NCI-H146 (cell line): ENCODE results near the gene MTA3.
"Not testable (repeated sequence)": the region's sequence is repeated elsewhere in the genome, so short reads cannot be mapped to it uniquely, and the experiment has no call there.

Experiments used
- DNase-seq: peaks from one replicate; lab custom pipeline; 2025; lab: John Stamatoyannopoulos, UW

Gene MTA3

GRCh38 chr2:42613281-42614064, 45.0 kb downstream of the MTA3 start:
- no peak for DNase-seq

GRCh38 chr2:42614838-42615237, 46.4 kb downstream of the MTA3 start:
- DNase-seq: no peak

- DNase-seq: no peak
Observed at GRCh38 chr2:42618116-42618515, 49.7 kb downstream of the MTA3 start.

- no peak for DNase-seq
Observed at GRCh38 chr2:42618972-42619371, 50.5 kb downstream of the MTA3 start.

- not testable (repeated sequence) for DNase-seq
Observed at GRCh38 chr2:42621626-42622025, 53.2 kb downstream of the MTA3 start.

GRCh38 chr2:42622943-42623676, 54.7 kb downstream of the MTA3 start:
- no peak for DNase-seq

- no peak for DNase-seq
Observed at GRCh38 chr2:42624047-42624446, 55.6 kb downstream of the MTA3 start.

GRCh38 chr2:42628024-42628423, 59.6 kb downstream of the MTA3 start:
- not testable (repeated sequence) for DNase-seq

GRCh38 chr2:42636934-42637333, 68.5 kb downstream of the MTA3 start:
- DNase-seq: no peak

GRCh38 chr2:42638080-42638784, 69.8 kb downstream of the MTA3 start:
- DNase-seq: no peak

- no peak for DNase-seq
Observed at GRCh38 chr2:42639340-42640077, 71.1 kb downstream of the MTA3 start.

GRCh38 chr2:42640261-42640660, 71.8 kb downstream of the MTA3 start:
- DNase-seq: no peak

- not testable (repeated sequence) for DNase-seq
Observed at GRCh38 chr2:42642371-42642770, 73.9 kb downstream of the MTA3 start.

GRCh38 chr2:42645551-42645950, 77.1 kb downstream of the MTA3 start:
- DNase-seq: no peak

- DNase-seq: no peak
Observed at GRCh38 chr2:42648796-42649195, 80.4 kb downstream of the MTA3 start.

- DNase-seq: no peak
Observed at GRCh38 chr2:42651057-42651456, 82.6 kb downstream of the MTA3 start.

- DNase-seq: no peak
Observed at GRCh38 chr2:42652086-42652485, 83.7 kb downstream of the MTA3 start.

- no peak for DNase-seq
Observed at GRCh38 chr2:42653039-42653438, 84.6 kb downstream of the MTA3 start.

GRCh38 chr2:42653908-42654445, 85.5 kb downstream of the MTA3 start:
- DNase-seq: no peak

- no peak for DNase-seq
Observed at GRCh38 chr2:42658306-42658705, 89.9 kb downstream of the MTA3 start.

GRCh38 chr2:42659609-42660008, 91.2 kb downstream of the MTA3 start:
- no peak for DNase-seq
